ENCODE data around the gene ANP32B.

ANP32B gene

GRCh38 chr9:98034593-98035546 is 51.7 kb downstream of the ANP32B start:
- DNase-seq: peak; percentile 93

GRCh38 chr9:98037357-98037756 is 54.2 kb downstream of the ANP32B start:
- no peak for DNase-seq

GRCh38 chr9:98038958-98039357 is 55.8 kb downstream of the ANP32B start:
- DNase-seq: no peak

- DNase-seq: no peak
Observed at GRCh38 chr9:98039607-98040017, 56.5 kb downstream of the ANP32B start.

- DNase-seq: no peak
Observed at GRCh38 chr9:98040212-98040611, 57.1 kb downstream of the ANP32B start.

GRCh38 chr9:98043915-98044314 is 60.8 kb downstream of the ANP32B start:
- DNase-seq: no peak

GRCh38 chr9:98045234-98046179 is 62.4 kb downstream of the ANP32B start:
- DNase-seq: no peak

GRCh38 chr9:98046180-98046543 is 63.0 kb downstream of the ANP32B start:
- DNase-seq: no peak

GRCh38 chr9:98047002-98047401 is 63.9 kb downstream of the ANP32B start:
- DNase-seq: no peak

- no peak for DNase-seq
Observed at GRCh38 chr9:98049288-98050072, 66.3 kb downstream of the ANP32B start.

- no peak for DNase-seq
Observed at GRCh38 chr9:98050351-98050750, 67.2 kb downstream of the ANP32B start.

- no peak for DNase-seq
Observed at GRCh38 chr9:98054376-98054951, 71.3 kb downstream of the ANP32B start.

GRCh38 chr9:98056269-98057137 is 73.4 kb downstream of the ANP32B start, which contains the start of gene NANS:
NANS (plus strand) TSS chr9:98056732; CDS start chr9:98056809, 77 bp downstream.
- DNase-seq: peak; percentile 93

- DNase-seq: no peak
Observed at GRCh38 chr9:98057138-98057799, 74.1 kb downstream of the ANP32B start.

GRCh38 chr9:98062161-98062560 is 79.0 kb downstream of the ANP32B start:
- no peak for DNase-seq

GRCh38 chr9:98064623-98065392 is 81.7 kb downstream of the ANP32B start:
- no peak for DNase-seq
